MM.1S (cell line): Measurements from ENCODE around the gene PIP.

ENCODE experiments used
- CTCF ChIP-seq: fragments of 300-600 bp; sonication (generic); IDR thresholded peaks from 2 replicates; pipeline ENCODE4 v1.5.1; 2016; ENCODE audit warnings: antibody characterized with exemption, low read length, mixed read lengths
- EZH2 ChIP-seq: fragments of 300-600 bp; sonication (generic); optimal IDR thresholded peaks from 2 replicates; pipeline ENCODE3; 2017; ENCODE audit warnings: low read depth, mild to moderate bottlenecking, antibody characterized with exemption, low read length, mixed read lengths
- EZH2phosphoT487 ChIP-seq: fragments of 300-600 bp; sonication (generic); IDR thresholded peaks from 2 replicates; pipeline ENCODE4 v1.6.1; 2018; ENCODE audit warnings: antibody characterized with exemption, low read length

DNA sequence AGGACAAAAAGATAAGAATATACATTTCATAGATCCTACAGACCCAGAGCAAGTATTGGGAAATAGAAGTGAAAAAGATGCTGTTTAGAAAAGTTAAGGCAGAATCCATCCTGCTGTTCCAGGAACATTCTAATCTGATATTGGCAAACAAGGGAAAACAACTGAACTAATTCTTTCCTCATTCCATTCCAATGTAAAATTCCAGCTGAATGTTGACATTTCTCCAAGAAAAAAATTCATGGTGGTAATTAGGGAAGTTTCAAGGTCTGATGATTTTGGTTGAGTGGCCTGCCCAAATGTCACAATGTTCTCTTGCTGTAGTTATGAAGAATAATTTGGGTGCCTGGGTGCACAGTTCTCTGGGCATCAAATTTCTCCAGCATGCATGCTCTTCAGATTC, 15.2 kb downstream of the PIP start:
- TF ChIP-seq CTCF (no peak), EZH2phosphoT487 (no peak), EZH2 (no peak)
